Naive thymus-derived CD4-positive, alpha-beta T cell (primary cell): ENCODE measurements around the gene ZNF212. TPM values are rescaled to one million over a fixed set of nuclear protein-coding genes. Genes with fewer than 3 reads are reported as not detected.
"Not testable (repeated sequence)": the region's sequence is repeated elsewhere in the genome, so short reads cannot be mapped to it uniquely, and the experiment has no call there.

ENCODE experiments used
- ATAC-seq: fragments of 150-1000 bp; cut with Tn5 transposase; 2 replicates; pipeline ENCODE4 v1.10.0; 2021; ENCODE audit warnings: mild to moderate bottlenecking, moderate library complexity
- CTCF ChIA-PET: fragments of 350-600 bp; sonication (Branson Sonifier 250); formaldehyde crosslinking; loops from one replicate; lab custom pipeline; 2021; ENCODE audit warnings: antibody characterized with exemption; lab: Charles Lee
- POLR2A ChIA-PET: fragments of 350-600 bp; sonication (Branson Sonifier 250); formaldehyde crosslinking; loops from one replicate; lab custom pipeline; 2021; ENCODE audit warnings: antibody characterized with exemption, inconsistent platforms; lab: Charles Lee
- DNase-seq, 9 donors: peaks; one replicate each; pipeline versions ENCODE4 v3.0.0 to v3.0.0-alpha.2; 2020 to 2022; ENCODE audit warnings: mixed read lengths in 1 of 9
- H3K27ac ChIP-seq: one replicate; pipeline ENCODE4 v1.7.0; 2013; ENCODE audit warnings: mild to moderate bottlenecking, low read depth, low read length, moderate library complexity
- H3K27me3 ChIP-seq, 2 donors: one replicate each; pipeline ENCODE4 v1.7.0; 2013; ENCODE audit warnings: low read length in 2 of 2, mild to moderate bottlenecking in 2 of 2, moderate library complexity in 2 of 2; ENCODE audit not compliant: control insufficient read depth in 2 of 2, insufficient read depth in 2 of 2
- H3K36me3 ChIP-seq, 3 experiments: 1 replicate in 2 of 3; 2 replicates in 1 of 3; pipeline ENCODE4 v1.7.0; 2013; ENCODE audit warnings: low read length in 3 of 3, mild to moderate bottlenecking in 3 of 3, moderate library complexity in 1 of 3; ENCODE audit not compliant: insufficient read depth in 3 of 3, control insufficient read depth in 2 of 3
- H3K4me1 ChIP-seq, 2 donors: one replicate each; pipeline ENCODE4 v1.7.0; 2013; ENCODE audit warnings: low read length in 2 of 2, mild to moderate bottlenecking in 2 of 2, moderate library complexity in 1 of 2; ENCODE audit not compliant: control insufficient read depth in 2 of 2, insufficient read depth in 2 of 2
- H3K4me3 ChIP-seq: 2 replicates; pipeline ENCODE4 v1.7.0; 2013; ENCODE audit warnings: mild to moderate bottlenecking, low read length
- H3K9me3 ChIP-seq, 3 experiments: 1 replicate in 2 of 3; 2 replicates in 1 of 3; pipeline ENCODE4 v1.7.0; 2013; ENCODE audit warnings: low read length in 3 of 3; ENCODE audit not compliant: control insufficient read depth in 2 of 3
- H3K27ac Mint-ChIP-seq, 9 donors: one replicate each; pipeline ENCODE4 v1.8.0; 2020 to 2022; ENCODE audit warnings: mixed read lengths in 9 of 9, mild to moderate bottlenecking in 8 of 9, moderate library complexity in 5 of 9, inconsistent platforms in 2 of 9
- H3K27me3 Mint-ChIP-seq, 5 donors: one replicate each; pipeline ENCODE4 v1.8.0; 2021 to 2022; ENCODE audit warnings: mixed read lengths in 5 of 5, mild to moderate bottlenecking in 1 of 5
- H3K36me3 Mint-ChIP-seq, 5 donors: one replicate each; pipeline ENCODE4 v1.8.0; 2020 to 2022; ENCODE audit warnings: mixed read lengths in 5 of 5, mild to moderate bottlenecking in 3 of 5, inconsistent platforms in 1 of 5
- H3K4me1 Mint-ChIP-seq, 7 donors: one replicate each; pipeline ENCODE4 v1.8.0; 2020 to 2022; ENCODE audit warnings: mixed read lengths in 7 of 7, mild to moderate bottlenecking in 3 of 7, inconsistent platforms in 1 of 7
- H3K4me3 Mint-ChIP-seq, 10 donors: one replicate each; pipeline ENCODE4 v1.8.0; 2020 to 2022; ENCODE audit warnings: mild to moderate bottlenecking in 10 of 10, mixed read lengths in 10 of 10, moderate library complexity in 6 of 10, inconsistent platforms in 2 of 10
- H3K9me3 Mint-ChIP-seq, 11 donors: one replicate each; pipeline ENCODE4 v1.8.0; 2020 to 2022; ENCODE audit warnings: mixed read lengths in 11 of 11, mild to moderate bottlenecking in 4 of 11, inconsistent platforms in 1 of 11, moderate library complexity in 1 of 11
- intact Hi-C, 2 donors: fragments of 100-400 bp; cut with micrococcal nuclease; formaldehyde crosslinking; loops; one replicate each; pipeline ENCODE4 v1.15.1; 2023
- polyA plus RNA-seq, 2 donors: library from polyadenylated mRNA; unstranded; fragments of 300-500 nt; fragmentation: Illumina TruSeq; gene quantifications; one replicate each; pipeline ENCODE4 v1.2.3, GENCODE V29; 2021
- total RNA-seq, 6 experiments: library from RNA in 5 of 6; stranded (reverse) in 5 of 6; gene quantifications; 1 replicate in 5 of 6; 2 replicates in 1 of 6; pipeline ENCODE4 v1.2.3 and lab custom pipeline; 2021 to 2026

Gene ZNF212
- total and polyA plus RNA-seq, 7 experiments from 2014 or later: 5.9 to 20.6 (median 12.1) TPM

GRCh38 chr7:149261316-149261828 lies 21.9 kb downstream of the ZNF212 start:
- ATAC-seq (no peak), DNase-seq (peak in 4 of 9 donors; percentile 9 to 46 (median 16))
- peak overlapping the region; percentile 83 to 91 (median 88) for H3K4me3 Mint-ChIP-seq
- H3K9me3 Mint-ChIP-seq: no peaks in the 10 kb centered on the region
- peak overlapping the region; percentile 74 for H3K4me3 ChIP-seq
- peaks cover 22 to 46% (median 32%) of the 10 kb centered on the region in 7 donors for H3K4me1 Mint-ChIP-seq
- H3K27me3 ChIP-seq: no peaks in the 10 kb centered on the region
- ChIA-PET CTCF (interaction anchor here (0.6 to 3.3 kb wide), 12 partner anchors 9 to 1628 kb away, joined by 3 to 26 read pairs (median 4); partner anchors contain the start of genes ZNF398 and ZNF777), POLR2A (interaction anchor here (0.9 to 4.4 kb wide), 11 partner anchors 8 to 199 kb away, joined by 3 to 61 read pairs (median 6); partner anchors contain the start of genes ZNF282, ZNF425 and ZNF777)
- intact Hi-C loops: loop anchor here (2.0 to 10.0 kb wide), 5 partner anchors 61 to 1963 kb away; partner anchors contain the start of genes ABCF2 (in 1 of the 2), PDIA4 (in 1 of the 2) and ZNF467 (in 1 of the 2)
- no peaks in the 10 kb centered on the region for H3K9me3 ChIP-seq
- H3K27ac ChIP-seq: peak overlapping the region; percentile 71
- peaks cover 0 to 9% (median 3%) of the 10 kb centered on the region in 5 donors for H3K36me3 Mint-ChIP-seq
- no peaks in the 10 kb centered on the region for H3K27me3 Mint-ChIP-seq
- H3K4me1 ChIP-seq: peaks cover 19 to 20% of the 10 kb centered on the region in 2 donors
- H3K36me3 ChIP-seq: peaks cover 0 to 15% (median 6%) of the 10 kb centered on the region in 3 experiments
- peak overlapping the region; percentile 84 to 93 (median 90) for H3K27ac Mint-ChIP-seq

GRCh38 chr7:149261829-149262617 lies 22.6 kb downstream of the ZNF212 start, which contains the start of gene ZNF783:
Gene ZNF783, plus strand, starts transcription at chr7:149262196. Its CDS starts 138 bp downstream, at chr7:149262334.
- Mint-ChIP-seq H3K27me3 (no peaks in the 10 kb centered on the region), H3K9me3 (no peaks in the 10 kb centered on the region), H3K27ac (peak within 1 kb of the TSS; percentile 84 to 93 (median 90)), H3K4me1 (peaks cover 22 to 46% (median 32%) of the 10 kb centered on the region in 7 donors), H3K4me3 (peak within 1 kb of the TSS; percentile 83 to 91 (median 88)), H3K36me3 (peaks cover 2 to 14% (median 7%) of the 10 kb centered on the region in 5 donors)
- Histone ChIP-seq H3K4me1 (peaks cover 19 to 20% of the 10 kb centered on the region in 2 donors), H3K27me3 (no peaks in the 10 kb centered on the region), H3K36me3 (peaks cover 0 to 21% (median 8%) of the 10 kb centered on the region in 3 experiments), H3K4me3 (peak within 1 kb of the TSS; percentile 74), H3K9me3 (no peaks in the 10 kb centered on the region), H3K27ac (peak within 1 kb of the TSS; percentile 71)
- ChIA-PET POLR2A (interaction anchor here (0.9 to 4.4 kb wide), 11 partner anchors 9 to 199 kb away, joined by 3 to 61 read pairs (median 6); partner anchors contain the start of genes ZNF282, ZNF425 and ZNF777), CTCF (interaction anchor here (0.6 to 3.3 kb wide), 12 partner anchors 9 to 1627 kb away, joined by 3 to 26 read pairs (median 4); partner anchors contain the start of genes ZNF398 and ZNF777)
- intact Hi-C loops: loop anchor here (1.0 to 10.0 kb wide), 17 partner anchors 23 to 1963 kb away; partner anchors contain the start of genes PDIA4 (in 2 of the 2), ZNF212 (in 2 of the 2), ZNF746 (in 2 of the 2) and ABCF2 (in 1 of the 2)
- ATAC-seq (peak; percentile 97), DNase-seq (peak; percentile 77 to 88 (median 86))

DNA sequence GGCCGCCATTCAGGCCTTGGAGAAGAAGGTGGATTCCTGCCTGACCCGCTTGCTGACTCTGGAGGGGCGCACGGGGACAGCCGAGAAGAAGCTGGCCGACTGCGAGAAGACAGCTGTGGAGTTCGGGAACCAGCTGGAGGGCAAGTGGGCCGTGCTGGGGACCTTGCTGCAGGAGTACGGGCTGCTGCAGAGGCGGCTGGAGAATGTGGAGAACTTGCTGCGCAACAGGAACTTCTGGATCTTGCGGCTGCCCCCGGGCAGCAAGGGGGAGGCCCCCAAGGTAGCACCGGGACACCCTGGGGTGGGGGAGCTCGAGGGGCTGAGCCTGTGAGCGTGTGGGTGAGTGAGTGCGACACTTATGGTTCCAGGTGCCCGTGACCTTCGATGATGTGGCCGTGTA lies 27.0 kb downstream of the ZNF212 start:
- CTCF ChIA-PET: no interaction called here
- no peak overlapping the region for H3K27ac Mint-ChIP-seq
- Histone ChIP-seq H3K9me3 (no peaks in the 10 kb centered on the region), H3K27ac (no peak overlapping the region), H3K4me1 (peaks cover 15 to 18% of the 10 kb centered on the region in 2 donors), H3K36me3 (peaks cover 11 to 45% (median 12%) of the 10 kb centered on the region in 3 experiments), H3K27me3 (no peaks in the 10 kb centered on the region), H3K4me3 (no peak overlapping the region)
- H3K9me3 Mint-ChIP-seq: no peaks in the 10 kb centered on the region
- H3K27me3 Mint-ChIP-seq: no peaks in the 10 kb centered on the region
- no peak for DNase-seq
- POLR2A ChIA-PET: interaction anchor here (1.1 kb wide), 1 partner anchor 18 kb away, joined by 3 read pairs; no protein-coding TSS in a partner anchor
- no peak for ATAC-seq
- intact Hi-C loops: loop anchor here in 1 of 2 donors (10.0 kb wide), 1 partner anchor 1958 kb away; the partner anchor contains the start of gene ABCF2
- peaks cover 11 to 43% (median 29%) of the 10 kb centered on the region in 5 donors for H3K36me3 Mint-ChIP-seq
- no peak overlapping the region for H3K4me3 Mint-ChIP-seq
- H3K4me1 Mint-ChIP-seq: peaks cover 20 to 48% (median 30%) of the 10 kb centered on the region in 7 donors

DNA sequence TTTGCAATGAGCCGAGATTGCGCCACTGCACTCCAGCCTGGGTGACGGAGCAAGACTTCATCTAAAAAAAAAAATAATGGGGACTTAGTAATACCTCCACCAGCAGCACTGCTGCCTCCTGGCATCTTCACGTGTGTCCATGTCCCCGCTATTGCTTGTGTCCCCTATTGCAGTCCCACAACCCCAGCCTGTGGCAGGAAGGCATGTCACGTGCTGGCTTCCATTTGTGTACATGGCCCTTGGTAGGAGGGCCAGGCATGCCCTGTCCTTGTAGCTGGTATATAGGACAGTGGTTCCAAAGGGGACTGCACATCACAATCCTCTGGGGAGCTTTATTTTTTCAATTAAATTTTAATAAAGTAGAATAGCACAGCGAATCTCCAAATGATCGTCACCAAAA lies 28.3 kb downstream of the ZNF212 start:
- H3K4me1 Mint-ChIP-seq: peaks cover 19 to 44% (median 30%) of the 10 kb centered on the region in 7 donors
- ChIA-PET CTCF (no interaction called here), POLR2A (interaction anchor here (0.8 kb wide), 1 partner anchor 39 kb away, joined by 3 read pairs; no protein-coding TSS in a partner anchor)
- peak overlapping the region in 1 of 9 donors; percentile 38 for H3K27ac Mint-ChIP-seq
- peaks cover 12% of the 10 kb centered on the region in 2 donors for H3K4me1 ChIP-seq
- H3K27me3 ChIP-seq: no peaks in the 10 kb centered on the region
- no peak overlapping the region for H3K27ac ChIP-seq
- H3K4me3 ChIP-seq: no peak overlapping the region
- H3K9me3 ChIP-seq: no peaks in the 10 kb centered on the region
- H3K36me3 ChIP-seq: peaks cover 11 to 50% (median 12%) of the 10 kb centered on the region in 3 experiments
- no peaks in the 10 kb centered on the region for H3K27me3 Mint-ChIP-seq
- H3K9me3 Mint-ChIP-seq: no peaks in the 10 kb centered on the region
- H3K36me3 Mint-ChIP-seq: peaks cover 11 to 44% (median 29%) of the 10 kb centered on the region in 5 donors
- intact Hi-C loops: loop anchor here in 1 of 2 donors (10.0 kb wide), 1 partner anchor 1957 kb away; the partner anchor contains the start of gene ABCF2
- H3K4me3 Mint-ChIP-seq: peak overlapping the region in 1 of 10 donors; percentile 20
- ATAC-seq: no peak
- DNase-seq: no peak

DNA sequence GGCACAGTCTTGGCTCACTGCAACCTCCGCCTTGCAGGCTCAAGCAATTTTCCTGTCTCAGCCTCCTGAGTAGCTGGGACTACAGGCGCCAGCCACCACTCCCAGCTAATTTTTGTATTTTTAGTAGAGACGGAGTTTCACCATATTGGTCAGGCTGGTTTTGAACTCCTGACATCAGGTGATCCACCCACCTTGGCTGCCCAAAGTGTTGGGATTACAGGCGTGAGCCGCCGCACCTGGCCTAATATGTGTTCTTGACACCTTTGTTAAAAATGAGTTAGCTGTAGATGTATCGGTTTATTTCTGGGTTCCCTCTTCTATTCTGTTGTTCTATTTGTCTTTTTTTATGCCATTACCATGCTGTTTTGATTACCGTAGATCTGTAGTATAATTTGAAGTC lies 35.0 kb downstream of the ZNF212 start:
- H3K9me3 Mint-ChIP-seq, H3K4me3 ChIP-seq, H3K4me3 Mint-ChIP-seq, intact Hi-C loops, POLR2A ChIA-PET, ATAC-seq, H3K9me3 ChIP-seq, H3K27me3 ChIP-seq, H3K4me1 ChIP-seq, DNase-seq, H3K27ac ChIP-seq, H3K27me3 Mint-ChIP-seq: not testable (repeated sequence)
- Mint-ChIP-seq H3K36me3 (peaks cover 9 to 52% (median 27%) of the 10 kb centered on the region in 5 donors), H3K27ac (peak overlapping the region in 1 of 9 donors; percentile 43), H3K4me1 (peaks cover 0 to 25% (median 15%) of the 10 kb centered on the region in 7 donors)
- CTCF ChIA-PET: interaction anchor here (0.9 to 1.8 kb wide), 2 partner anchors 13 to 172 kb away, joined by 3 to 4 read pairs; partner anchors contain the start of gene ZNF783
- peaks cover 0 to 51% (median 16%) of the 10 kb centered on the region in 3 experiments for H3K36me3 ChIP-seq
